Measurements from ENCODE around the gene ZCCHC2.
A peak's percentile ranks its signal among the peaks of the same experiment; 100 is the strongest.

Gene ZCCHC2

GRCh38 chr18:62522504-62523254 lies at the start of gene ZCCHC2:
TSS of gene ZCCHC2 (plus strand) at chr18:62523025. CDS start at chr18:62523425, 400 bp downstream.
- FAIRE-seq (peak; percentile 15), DNase-seq (ENCODE audit: insufficient read length, low spot score) (peak; percentile 86)
- TF ChIP-seq POLR2A (IDR thresholded peaks at IDR 0.05; ENCODE audit: low read depth, low read length): peak; percentile 47

DNA sequence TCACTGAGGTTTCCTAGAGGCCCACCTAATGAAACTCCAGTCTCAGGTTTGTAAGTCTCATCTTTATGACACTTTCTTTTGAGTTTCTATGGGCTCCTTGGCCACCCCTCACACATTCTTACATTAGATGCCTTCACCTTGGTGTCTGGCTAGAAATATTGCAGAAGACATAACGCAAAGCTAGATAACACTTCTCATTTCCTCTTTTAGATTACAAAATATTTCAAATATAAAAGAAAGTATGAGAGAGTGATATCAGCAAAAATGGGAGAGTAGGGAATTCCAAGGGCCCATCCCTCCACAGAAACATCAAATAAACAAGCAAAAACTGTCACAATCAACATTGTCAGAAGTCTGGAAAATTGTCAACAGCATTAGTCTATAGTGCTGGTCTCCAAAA lies 43.3 kb upstream of the ZCCHC2 start:
- no peak for FAIRE-seq
- DNase-seq (ENCODE audit: insufficient read length, low spot score): no peak
- no peak for TF ChIP-seq POLR2A (IDR thresholded peaks at IDR 0.05; ENCODE audit: low read depth, low read length)

DNA sequence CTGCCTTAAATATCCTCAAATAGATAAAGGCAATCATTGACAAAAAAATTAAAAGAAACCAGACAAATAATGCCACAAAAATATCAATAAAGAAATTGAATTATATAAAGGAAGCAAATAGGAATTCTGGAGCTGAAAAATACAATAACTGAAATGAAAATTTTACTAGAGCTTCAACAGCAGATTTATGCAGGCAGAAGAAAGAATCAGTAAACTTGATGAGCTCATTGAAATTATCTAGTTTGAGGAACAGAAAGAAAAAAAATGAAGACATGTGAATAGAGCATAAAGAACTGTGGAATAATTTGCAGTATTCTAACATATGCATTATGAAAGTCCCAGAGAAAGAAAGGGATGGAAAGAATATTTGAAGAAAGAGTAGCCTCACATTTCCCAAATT lies 41.9 kb upstream of the ZCCHC2 start:
- no peak for DNase-seq (ENCODE audit: insufficient read length, low spot score)
- TF ChIP-seq POLR2A (IDR thresholded peaks at IDR 0.05; ENCODE audit: low read depth, low read length): no peak
- no peak for FAIRE-seq

DNA sequence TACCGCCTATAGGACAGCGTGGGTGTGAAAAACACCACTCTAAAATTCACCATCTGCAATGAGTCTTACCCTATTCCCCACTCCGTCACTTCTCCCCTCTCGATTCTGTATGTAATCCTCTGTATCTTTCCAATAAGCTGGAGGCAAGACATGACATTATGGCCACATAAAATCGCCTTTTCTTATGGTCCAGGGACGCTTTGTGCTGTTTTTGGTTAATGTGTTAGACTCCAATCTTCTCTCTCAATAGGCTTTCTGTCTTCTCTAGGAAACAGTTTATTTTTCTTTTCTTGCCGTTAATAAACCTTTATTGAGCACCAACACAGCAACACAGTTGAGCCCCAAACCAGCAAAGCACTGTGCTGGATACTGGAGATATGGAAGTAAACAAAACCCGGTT lies 37.9 kb upstream of the ZCCHC2 start:
- TF ChIP-seq POLR2A (IDR thresholded peaks at IDR 0.05; ENCODE audit: low read depth, low read length): no peak
- DNase-seq (ENCODE audit: insufficient read length, low spot score): no peak
- no peak for FAIRE-seq

DNA sequence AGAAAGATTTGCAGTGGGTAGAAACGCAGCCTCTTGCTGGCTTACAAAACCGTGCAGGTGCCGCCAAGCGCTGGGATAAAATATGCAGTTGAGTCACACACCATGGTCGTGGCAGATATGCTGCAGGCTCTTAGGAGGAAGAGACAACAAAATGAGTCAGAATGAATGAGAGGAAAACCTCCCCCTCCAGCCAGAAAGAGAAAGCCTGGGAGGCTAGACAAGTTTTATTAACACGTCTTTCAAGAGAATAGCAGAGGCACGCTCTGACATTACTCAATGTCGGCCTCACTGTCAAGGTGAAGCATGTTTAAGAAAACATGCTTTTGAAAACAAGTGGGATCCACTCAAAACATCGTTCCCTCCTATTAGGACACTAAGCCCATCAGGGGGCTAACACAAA lies 37.1 kb upstream of the ZCCHC2 start:
- peak; percentile 86 for FAIRE-seq
- peak; percentile 48 for DNase-seq (ENCODE audit: insufficient read length, low spot score)
- TF ChIP-seq POLR2A (IDR thresholded peaks at IDR 0.05; ENCODE audit: low read depth, low read length): no peak

DNA sequence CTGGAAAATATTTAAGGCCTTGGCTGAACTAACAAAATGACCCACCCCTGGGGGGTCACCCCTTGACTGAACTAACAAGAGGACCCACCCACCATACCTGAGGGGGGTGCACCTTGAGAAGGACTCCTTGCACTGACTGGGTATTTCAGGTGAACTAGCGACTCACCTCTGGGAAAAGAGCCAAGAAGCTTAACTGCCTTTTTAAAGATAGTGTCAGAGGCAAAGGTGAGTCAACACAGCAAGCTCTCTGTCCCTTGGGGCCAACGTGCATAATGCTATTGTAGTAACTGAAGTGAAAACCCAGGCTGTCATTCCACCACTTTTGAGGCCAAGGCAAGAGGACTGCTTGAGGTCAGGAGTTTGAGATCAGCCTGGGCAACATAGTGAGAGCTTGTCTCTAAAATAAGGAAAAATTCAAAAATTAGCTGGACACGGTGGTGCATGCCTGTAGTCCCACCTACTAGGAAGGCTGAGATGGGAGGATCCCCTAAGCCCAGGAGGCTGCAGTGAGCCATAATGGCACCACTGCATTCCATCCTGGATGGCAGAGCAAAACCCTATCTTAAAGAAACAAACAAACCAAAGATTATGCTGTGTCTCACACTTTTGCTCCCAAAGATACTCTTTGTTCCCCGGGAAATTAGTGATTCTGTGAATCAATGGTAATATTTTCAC lies 36.4 kb upstream of the ZCCHC2 start:
- FAIRE-seq (peak; percentile 33), DNase-seq (ENCODE audit: insufficient read length, low spot score) (peak; percentile 5)

GRCh38 chr18:62487161-62487560 lies 35.7 kb upstream of the ZCCHC2 start:
- TF ChIP-seq POLR2A (IDR thresholded peaks at IDR 0.05; ENCODE audit: low read depth, low read length): no peak
- FAIRE-seq (no peak), DNase-seq (ENCODE audit: insufficient read length, low spot score) (no peak)

More for the DNA sequence above, 36.4 kb upstream of the ZCCHC2 start:
- TF ChIP-seq POLR2A (IDR thresholded peaks at IDR 0.05; ENCODE audit: low read depth, low read length): no peak

GRCh38 chr18:62490967-62491695 lies 31.7 kb upstream of the ZCCHC2 start:
- FAIRE-seq (no peak), DNase-seq (ENCODE audit: insufficient read length, low spot score) (no peak)
- no peak for TF ChIP-seq POLR2A (IDR thresholded peaks at IDR 0.05; ENCODE audit: low read depth, low read length)

DNA sequence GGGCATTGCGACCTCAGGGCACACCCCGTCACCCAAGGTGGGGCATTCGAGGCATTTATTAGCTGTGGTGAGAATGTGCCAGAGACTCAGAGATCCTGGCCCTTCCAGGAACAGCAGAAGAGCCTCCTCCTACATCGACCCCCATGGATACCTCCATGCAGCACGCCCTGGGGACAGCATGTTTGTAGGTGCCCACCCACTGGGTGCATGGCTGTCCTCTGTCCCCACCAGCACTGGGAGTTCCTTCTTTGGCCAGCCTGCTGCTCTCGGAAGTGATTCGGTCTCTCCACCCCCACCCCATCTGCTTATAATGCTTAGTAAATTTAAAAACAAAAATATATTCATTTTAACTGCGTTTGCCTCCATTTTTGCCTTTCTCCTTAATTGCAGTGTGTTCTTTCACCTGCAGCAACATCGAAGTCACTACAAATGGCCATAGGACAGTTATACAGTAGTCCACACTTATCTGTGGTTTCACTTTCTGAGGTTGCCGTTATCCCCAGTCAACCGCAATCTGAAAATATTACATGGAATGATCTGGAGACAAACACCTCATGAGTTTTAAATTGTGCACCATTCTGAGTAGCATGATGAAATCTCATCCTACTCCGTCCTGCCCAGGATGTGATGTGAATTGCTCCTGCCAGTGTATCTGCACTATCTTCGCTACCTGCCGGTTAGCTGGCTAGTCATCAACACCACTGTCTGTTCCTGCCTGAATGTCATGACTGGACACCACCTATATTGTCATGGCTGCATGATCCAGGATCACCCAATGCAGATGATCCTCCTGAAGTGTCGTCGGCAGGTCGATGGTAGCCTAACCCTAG lies 29.6 kb upstream of the ZCCHC2 start:
- no peak for TF ChIP-seq POLR2A (IDR thresholded peaks at IDR 0.05; ENCODE audit: low read depth, low read length)
- FAIRE-seq: no peak
- DNase-seq (ENCODE audit: insufficient read length, low spot score): no peak

DNA sequence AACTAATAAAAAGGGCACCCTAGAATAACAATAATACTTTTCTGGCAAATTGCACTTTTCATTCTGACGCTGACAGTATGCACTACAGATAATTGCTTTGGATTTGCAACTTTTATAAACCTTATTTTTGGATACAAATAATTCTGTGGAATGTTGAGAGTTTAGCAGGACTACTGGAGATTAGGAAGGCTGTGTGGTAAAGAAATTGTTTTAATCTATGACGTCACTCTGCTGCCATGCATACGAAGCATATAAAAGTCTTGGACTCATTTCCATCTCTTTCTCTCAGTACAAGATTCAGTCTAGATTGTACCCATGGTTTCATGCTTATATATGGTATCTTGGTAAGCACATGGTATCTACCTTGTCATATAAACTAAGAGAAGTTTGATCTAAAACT lies 28.1 kb upstream of the ZCCHC2 start:
- DNase-seq (ENCODE audit: insufficient read length, low spot score) (no peak), FAIRE-seq (no peak)
- TF ChIP-seq POLR2A (IDR thresholded peaks at IDR 0.05; ENCODE audit: low read depth, low read length): no peak

GRCh38 chr18:62496262-62496661 lies 26.6 kb upstream of the ZCCHC2 start:
- TF ChIP-seq POLR2A (IDR thresholded peaks at IDR 0.05; ENCODE audit: low read depth, low read length): no peak
- FAIRE-seq (no peak), DNase-seq (ENCODE audit: insufficient read length, low spot score) (no peak)

- FAIRE-seq: no peak
- TF ChIP-seq POLR2A (IDR thresholded peaks at IDR 0.05; ENCODE audit: low read depth, low read length): no peak
- no peak for DNase-seq (ENCODE audit: insufficient read length, low spot score)
Observed at GRCh38 chr18:62497190-62497772, 25.5 kb upstream of the ZCCHC2 start.

- no peak for TF ChIP-seq POLR2A (IDR thresholded peaks at IDR 0.05; ENCODE audit: low read depth, low read length)
- no peak for FAIRE-seq
- no peak for DNase-seq (ENCODE audit: insufficient read length, low spot score)
Observed at GRCh38 chr18:62498616-62499262, 24.1 kb upstream of the ZCCHC2 start.

Measured in H54 (cell line).